ENCODE data around the gene ERMN.
"Not testable (repeated sequence)": the region's sequence is repeated elsewhere in the genome, so short reads cannot be mapped to it uniquely, and the experiment has no call there.

The ERMN gene, protein sequence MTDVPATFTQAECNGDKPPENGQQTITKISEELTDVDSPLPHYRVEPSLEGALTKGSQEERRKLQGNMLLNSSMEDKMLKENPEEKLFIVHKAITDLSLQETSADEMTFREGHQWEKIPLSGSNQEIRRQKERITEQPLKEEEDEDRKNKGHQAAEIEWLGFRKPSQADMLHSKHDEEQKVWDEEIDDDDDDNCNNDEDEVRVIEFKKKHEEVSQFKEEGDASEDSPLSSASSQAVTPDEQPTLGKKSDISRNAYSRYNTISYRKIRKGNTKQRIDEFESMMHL

DNA sequence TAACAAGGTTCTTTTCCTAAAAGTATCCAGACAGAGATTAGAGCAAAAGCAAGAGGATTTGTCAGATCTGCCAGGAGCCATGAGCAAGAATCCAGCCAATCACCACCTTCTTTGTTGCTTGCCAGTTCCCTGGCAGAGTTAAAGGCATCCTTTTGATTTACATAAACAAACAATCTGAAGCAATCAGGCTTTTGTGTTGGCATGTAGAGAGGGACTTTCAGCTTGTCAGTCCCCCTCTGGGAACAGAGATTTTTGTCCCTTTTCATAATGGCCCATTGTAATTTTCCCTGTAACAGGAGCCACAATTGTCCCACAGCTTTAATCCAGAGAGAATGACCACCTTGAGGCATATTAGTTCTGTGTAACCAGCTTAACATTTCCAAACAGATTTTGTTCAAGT, at the start of gene ERMN:
Gene ERMN, minus strand, starts transcription at position 39 of the 400 bp plus-strand sequence. CDS start 182 bp downstream, outside the sequence.
- DNase-seq (ENCODE audit: low read depth) = no peak

DNA sequence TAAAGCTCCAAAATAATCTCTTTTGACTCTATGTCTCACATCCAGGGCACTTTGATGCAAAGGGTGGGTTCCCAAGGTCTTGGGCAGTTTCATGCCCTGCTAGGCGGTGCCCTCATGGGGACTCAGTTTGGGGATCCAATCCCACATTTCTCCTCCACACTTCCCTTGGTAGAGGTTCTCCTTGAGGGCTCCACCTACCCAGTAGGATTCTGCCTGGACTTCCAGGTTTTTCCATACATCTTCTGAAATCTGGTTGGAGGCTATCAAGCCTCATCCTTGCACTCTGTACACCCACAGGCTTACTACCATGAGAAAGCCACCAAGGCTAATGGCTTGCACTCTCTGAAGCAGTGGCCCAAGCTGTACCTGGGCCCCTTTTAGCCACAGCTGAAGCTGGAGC, 49.8 kb upstream of the ERMN start:
- no peak for DNase-seq (ENCODE audit: low read depth)

DNA sequence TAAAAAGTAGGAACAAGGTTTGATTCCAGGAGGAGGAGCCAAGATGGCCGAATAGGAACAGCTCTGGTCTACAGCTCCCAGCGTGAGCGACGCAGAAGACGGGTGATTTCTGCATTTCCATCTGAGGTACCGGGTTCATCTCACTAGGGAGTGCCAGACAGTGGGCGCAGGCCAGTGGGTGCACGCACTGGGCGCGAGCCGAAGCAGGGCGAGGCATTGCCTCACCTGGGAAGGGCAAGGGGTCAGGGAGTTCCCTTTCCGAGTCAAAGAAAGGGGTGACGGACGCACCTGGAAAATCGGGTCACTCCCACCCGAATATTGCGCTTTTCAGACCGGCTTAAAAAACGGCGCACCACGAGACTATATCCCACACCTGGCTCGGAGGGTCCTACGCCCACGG, 42.9 kb upstream of the ERMN start:
- DNase-seq (ENCODE audit: low read depth) = not testable (repeated sequence)

DNA sequence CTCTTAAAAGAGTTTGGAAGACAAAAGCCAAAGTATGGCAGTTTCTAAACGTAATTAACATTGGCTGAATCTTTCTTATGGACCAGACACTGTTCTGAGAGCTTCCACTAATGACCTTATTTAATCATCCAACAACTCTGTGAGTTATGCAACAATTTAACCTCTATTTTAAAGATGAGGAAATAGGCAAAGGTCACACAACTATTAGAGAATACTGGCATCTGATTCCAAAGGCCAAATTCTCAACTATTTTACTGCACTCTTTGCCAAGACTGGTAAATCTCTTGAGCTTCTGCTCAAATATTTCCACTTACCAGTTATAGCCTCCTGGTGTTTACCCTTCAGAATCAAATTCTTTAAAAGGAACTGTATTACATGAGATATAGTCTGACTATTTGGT, 42.1 kb upstream of the ERMN start:
- DNase-seq (ENCODE audit: low read depth) = no peak

DNA sequence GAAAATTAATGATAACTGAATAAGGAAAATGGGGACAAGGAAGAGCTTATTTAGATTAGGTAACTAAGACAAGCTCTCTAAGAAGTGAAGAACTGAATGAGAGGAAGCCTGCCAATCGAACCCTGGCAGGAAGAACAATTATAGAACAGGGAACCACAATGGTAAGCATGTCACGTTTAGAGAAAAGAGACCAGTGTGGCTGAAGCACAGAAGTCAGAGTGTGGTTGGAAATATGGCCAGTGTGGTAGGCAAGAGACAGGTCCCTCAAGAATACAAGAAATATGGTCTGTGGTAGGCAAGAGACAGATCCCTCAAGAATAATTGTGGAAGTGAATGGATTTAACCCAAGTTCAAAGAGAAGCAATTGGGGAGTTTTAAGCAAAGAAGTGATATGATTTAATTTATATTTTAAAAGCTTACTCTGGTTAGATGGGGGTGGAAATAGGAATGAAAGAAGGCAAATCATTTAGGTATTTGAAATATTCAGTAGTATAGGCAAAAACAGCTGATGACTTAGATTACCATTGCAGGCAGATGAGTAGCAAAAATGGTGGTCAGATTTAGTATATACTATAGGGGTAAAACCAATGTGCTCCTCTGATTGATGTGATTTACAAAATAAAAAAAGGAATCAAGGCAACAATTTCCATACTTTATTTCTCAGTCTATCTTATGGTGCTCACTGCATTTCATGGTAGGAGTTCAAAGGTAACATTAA, 38.8 kb upstream of the ERMN start:
- DNase-seq (ENCODE audit: low read depth) = no peak

DNA sequence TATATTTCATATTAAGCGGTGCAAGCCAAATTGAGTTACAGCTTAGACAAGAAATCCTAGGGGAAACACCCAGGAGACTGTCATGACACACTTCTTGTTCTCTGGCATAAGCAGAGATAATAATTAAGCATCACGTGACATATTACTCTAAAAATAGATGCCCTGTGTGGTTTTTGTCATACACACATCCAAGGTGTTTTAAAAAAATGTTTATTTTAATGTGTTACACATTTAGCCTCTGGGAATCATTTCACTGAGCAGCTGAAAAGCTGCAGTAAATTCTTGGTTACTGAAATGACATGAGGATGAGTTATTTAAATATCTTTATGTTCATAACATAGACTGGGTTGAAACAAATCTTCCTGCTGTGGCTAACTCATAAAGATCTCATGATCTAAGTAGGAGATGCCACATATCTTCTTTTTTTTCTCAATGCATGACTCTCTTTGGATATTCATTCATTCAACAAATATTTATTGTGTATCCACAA, 38.0 kb upstream of the ERMN start:
- DNase-seq (ENCODE audit: low read depth) = no peak

DNA sequence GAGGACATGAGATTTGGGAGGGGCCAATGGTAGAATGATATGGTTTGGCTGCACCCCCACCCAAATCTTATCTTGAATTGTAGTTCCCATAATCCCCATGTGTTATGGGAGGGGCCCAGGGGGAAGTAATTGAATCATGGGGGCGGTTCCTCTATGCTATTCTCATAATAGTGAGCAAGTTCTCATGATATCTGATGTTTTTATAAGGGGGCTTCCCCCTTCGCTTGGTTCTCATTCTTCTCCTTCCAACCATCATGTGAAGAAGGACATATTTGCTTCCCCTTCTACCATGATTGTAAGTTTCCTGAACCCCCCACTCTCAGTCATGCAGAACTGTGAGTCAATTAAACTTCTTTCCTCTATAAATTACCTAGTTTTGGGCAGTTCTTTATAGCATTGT, 37.0 kb upstream of the ERMN start:
- no peak for DNase-seq (ENCODE audit: low read depth)

DNA sequence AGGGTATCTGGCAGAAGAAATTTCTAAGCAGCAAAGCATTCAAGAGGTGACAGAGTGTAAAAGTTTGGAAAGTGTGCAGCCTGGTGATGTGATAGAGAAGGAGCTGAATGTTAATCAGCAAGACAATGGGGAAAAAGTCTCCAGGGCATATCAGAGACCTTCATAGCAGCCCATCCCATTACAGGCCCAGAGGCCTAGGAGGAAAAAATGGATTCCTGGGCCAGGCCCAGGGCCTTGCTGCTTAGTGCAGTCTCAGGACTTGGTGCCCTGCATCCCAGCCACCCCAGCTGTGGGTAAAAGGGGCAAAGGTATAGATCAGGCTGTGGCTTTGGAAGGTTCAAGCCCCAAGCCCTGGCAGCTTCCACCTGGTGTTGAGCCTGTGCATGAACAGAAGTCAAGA, 35.9 kb upstream of the ERMN start:
- no peak for DNase-seq (ENCODE audit: low read depth)

DNA sequence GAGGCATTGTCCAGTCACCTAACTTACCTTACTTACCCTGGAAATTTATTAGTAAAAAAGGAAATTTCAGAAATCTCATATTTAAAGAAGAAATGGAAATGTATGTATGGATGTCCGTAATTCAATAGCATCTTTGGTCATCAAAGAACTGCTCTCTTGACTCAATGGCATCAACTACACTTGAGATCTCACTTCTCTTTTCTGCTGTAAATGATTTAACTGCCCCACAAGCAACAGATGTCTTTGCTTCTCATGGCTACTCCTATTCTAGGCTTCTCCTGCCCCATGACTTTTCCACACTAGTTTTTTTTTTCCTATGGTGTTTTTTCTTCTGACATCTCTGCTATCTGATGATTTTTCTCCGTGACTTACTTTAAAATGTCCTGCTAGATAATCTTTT, 34.0 kb upstream of the ERMN start:
- DNase-seq (ENCODE audit: low read depth) = no peak

DNA sequence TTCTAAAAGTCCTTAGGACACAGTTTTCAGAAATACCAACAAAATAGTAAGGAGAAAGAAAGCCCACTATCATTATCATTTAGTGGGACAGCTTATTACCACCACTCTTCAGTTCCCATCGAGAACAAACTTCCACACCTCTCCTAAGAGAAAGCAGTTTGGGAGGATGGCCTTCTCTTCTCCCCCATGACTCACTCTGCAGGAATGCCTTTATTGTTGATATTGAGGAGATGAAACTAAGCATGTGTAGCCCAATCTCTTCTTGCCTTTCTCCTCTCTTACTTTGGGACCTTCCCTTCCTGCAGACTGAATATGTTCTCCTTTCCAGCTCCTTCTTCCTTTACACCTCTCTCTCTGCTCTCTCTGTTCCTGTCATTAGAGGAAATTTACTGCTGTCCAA, 30.0 kb upstream of the ERMN start:
- no peak for DNase-seq (ENCODE audit: low read depth)

DNA sequence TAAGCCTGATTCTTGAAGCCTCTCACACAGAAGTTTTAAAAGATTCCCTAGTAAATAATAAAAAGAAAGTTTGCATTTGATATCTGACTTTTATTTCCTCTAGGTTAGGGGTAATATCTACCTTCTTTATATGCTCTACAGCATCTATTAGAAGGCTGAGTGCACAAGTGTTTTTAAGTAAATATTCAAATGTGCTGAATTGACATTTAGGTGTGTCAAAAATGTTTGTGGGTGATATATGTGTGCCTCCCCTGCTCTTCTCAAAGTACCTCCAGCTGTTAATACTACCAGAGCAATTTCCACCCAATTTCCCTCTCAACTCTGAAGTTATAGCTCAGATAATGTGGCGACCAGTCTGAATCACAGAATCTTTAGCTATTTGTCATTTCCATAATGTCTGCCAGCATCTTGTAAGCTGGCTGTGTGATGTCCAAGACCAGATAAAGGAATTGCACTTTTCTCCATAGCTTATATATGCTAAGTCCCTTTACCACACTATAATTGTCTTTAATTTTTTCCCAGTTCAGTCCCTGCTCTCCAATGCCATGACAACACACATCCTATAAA, 24.4 kb upstream of the ERMN start:
- DNase-seq (ENCODE audit: low read depth) = no peak

DNA sequence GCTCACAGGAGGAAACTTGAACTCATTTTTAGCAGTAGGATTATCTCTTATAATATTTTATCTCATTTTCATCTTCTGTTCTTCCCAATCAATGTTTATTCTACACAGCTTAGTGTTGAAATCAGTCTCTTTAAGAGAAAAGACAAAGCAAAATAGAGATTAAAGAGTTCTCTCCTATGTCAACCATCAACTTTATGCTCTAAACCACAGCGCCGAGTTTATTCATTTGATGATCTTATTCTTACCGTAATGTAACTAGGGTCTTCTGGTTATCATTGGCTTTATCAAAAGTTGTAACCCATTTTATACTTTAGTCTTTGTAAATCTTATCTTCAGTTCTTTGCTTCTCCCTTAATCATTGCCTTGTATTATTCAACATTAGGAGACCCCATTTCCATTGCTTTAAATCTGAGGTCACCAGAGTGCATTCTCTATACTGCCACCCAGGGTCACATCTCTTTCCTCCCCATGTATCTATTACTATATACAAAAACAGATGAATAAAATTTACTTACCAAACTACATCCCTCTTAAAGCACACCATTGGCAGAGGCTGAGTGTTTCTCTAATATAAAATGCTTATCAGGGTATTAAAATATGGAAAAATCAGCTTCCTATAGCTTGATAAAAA, 22.8 kb upstream of the ERMN start:
- no peak for DNase-seq (ENCODE audit: low read depth)

DNA sequence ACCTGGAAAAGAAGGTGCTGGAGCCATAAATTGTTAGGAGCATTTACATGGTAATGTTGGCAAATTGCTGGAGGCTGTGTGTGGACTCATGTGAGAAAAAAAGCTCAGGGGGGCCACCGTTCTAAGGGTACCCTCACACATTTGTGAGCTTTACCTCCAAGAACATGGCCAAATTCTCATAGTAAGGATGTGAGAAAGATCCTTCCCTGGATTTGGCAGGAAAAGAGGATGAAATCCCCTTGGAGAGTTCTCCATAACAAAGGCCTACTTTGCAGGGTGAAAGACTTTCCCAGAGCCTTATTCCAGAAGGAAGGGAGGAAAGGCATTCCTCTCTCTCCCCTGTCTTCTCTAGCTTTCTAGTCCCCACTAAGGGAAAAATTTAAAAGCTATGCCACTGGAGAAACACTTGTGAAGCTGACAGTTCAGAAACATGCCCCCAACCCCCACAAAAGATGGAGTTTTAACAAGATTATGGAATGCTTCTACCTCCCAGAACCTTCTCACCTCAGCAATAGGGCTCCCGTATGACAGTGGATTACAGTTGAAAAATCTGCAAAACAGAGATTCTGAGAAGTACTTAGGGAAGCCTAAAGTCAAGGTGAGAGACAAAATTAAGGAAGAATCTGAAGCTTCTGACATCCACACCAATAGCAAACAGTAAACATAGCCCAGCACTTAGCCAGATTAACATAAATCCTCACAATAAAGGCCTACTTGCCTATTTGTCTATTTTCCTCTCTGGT, 20.2 kb upstream of the ERMN start:
- no peak for DNase-seq (ENCODE audit: low read depth)

DNA sequence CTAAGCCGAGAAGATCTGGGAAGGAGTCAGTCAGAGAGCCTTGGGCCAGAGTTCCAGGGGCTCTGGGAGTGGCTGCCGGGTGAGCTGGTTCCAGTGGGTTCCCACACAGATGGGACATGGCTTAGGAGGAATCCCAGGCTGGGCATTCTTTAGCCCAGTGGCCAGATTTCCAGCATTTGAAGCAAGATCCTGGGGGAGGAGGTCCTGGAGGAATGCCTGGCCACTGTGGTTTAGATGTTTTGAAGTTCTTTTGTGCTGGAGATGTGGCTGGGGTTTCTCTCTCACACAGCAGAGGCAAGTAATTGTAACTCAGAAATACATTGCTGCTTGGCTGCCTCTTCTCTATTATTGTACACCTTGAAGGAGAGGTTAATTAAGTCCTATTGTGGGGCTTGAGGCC, 15.8 kb upstream of the ERMN start:
- DNase-seq (ENCODE audit: low read depth) = not testable (repeated sequence)

DNA sequence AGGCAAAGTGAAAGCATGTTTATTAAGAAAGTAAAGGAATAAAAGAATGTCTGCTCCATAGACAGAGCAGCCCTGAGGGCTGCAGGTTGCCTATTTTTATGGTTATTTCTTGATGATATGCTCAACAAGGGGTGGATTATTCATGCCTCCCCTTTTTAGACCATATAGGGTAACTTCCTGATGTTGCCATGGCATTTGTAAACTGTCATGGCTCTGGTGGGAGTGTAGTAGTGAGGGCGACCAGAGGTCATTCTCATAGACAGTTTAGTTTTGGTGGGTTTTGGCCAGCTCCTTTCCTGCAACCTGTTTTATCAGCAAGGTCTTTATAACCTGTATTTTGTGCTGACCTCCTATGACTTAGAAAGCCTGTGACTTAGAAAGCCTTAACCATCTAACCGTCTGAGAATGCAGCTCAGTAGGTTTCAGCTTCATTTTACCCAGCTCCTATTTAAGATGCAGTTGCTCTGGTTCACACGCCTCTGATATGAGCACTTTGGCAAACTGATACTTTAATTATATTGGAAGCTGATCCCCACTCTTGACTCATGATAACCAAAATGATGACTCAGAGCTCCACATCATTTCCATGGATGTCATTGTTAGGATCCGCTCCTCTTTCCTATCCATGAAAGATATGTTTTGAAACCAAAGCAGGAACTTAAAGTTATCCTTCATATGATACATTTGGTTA, 14.5 kb upstream of the ERMN start:
- DNase-seq (ENCODE audit: low read depth) = no peak

DNA sequence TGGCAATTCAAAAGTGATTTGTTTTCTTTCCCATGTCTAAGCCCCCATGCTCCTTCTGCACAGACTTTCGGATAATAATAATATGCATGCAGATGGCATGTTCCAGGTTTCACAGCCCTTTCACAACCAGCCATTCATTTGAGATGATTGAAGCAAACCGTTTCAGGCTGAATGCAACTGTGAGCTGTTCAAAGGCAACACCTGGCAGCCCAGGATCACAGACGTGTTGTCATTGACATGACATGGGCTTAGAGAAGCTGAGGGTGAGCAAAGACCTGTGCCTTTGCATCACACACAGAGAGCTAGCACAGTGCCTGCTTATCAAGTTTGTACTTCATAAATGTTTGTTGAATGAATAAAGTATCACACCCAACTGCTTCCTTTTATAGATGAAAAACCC, 12.4 kb upstream of the ERMN start:
- DNase-seq (ENCODE audit: low read depth) = no peak

DNA sequence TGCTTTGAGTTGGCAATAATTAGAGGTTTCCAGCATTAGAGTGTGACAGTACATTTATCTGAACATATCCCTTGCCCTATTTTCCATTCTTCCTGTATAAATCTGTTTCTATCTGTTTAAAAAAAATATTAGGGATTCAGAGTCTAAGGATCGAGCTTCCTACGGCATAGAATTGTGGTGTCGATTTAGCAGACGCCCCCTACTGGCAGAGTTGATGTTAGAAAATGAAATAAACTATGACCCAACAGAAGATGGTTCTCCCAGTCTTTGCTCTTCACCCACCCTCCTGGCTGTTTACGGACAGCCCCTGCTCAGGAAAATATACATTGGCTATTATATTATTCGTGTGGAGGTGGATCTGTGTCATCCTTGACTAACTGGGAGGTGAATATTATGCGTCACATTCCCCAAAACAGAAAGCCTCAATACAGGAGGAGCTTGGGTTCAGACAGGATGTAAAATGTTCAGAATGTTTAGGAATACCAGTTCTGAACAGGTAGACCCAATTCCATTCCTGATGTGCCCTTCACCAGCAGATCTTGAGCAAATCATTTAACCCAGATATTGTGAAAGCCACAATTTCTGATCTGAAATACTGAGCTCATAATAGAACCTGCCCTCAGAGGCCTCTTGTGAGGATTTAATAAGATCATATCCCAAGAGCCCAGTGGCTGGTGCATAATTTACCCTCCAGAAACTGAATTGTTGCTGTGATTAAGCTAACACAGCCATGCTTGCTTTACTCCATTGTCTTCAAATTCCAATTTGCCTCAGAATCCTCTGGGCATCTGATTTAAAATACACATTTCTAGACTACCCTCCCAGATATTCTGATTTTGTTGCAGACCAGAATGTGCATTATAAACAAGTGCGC, 10.8 kb upstream of the ERMN start:
- no peak for DNase-seq (ENCODE audit: low read depth)

DNA sequence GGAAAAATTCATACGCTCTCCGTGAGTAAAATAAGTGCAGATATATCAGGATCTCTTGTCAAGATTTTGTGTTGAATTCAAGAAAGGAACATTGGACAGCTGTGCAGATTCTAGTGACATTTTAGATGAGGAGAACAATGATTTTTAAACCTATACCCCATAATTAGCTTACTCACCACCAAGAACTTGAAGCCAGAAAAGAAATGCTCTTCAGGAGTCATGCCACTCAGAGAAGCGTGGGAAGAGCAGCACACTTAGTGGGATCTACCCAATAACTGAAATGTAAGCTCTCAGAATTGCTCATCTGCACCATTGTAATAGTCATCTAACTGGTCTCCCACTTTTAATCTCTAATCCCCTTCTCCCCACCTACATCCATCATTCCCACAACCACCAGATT, 9.2 kb upstream of the ERMN start:
- DNase-seq (ENCODE audit: low read depth) = no peak

DNA sequence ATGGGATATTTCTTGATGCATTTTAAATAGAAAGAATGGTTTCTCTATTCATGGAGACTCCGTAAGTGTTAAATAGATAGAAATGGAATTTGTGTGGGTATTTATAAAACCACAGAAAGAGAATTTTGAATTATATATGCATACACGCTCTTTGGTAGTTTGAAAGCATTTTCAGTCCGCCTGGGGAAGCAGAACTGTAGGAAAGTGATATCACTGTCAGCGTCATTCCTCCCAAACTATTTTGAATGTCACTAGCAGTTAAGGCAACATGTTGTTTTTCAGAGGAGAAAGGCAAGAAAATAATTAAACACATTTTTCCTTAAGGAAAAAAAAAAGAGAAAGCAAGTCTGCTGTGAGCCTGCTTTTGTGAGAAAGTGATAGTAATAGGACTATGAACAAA, 8.7 kb upstream of the ERMN start:
- DNase-seq (ENCODE audit: low read depth) = no peak

DNA sequence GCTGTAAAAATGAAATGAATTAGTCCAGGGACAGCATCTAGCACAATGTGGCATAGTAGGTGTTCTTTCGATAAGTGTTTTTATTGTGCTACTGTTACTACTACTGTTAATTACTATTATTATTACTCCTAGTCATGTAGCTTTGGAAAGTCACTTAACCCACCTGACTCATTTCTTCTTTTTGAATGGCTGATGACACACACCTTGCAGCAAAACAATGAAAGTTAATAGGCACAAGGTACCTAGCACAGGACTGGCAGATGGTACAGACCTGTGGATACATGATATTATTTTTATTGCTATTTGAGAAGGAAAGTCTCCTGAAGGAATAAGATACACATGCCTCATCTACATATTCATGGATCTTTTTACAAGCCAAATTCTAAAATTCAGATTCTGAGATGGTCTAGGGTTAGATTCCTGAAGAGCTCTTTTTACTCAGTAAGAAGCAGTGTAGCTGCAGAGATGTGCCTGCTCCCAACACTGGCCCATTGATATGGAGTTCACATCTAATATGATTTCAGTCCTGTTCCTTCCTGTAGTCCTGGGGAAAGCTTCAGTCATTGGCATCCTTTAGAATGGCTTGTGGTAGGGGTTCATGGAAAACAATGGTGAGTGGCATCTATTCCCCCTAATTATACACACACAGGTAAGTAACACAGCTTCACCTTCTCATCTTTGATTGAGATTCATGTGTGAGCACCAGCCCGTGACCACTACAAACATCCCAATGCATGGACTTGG, 7.9 kb upstream of the ERMN start:
- DNase-seq (ENCODE audit: low read depth) = no peak
